ENCODE measurements around the gene SLIT3. TPM values are rescaled to one million over a fixed set of nuclear protein-coding genes. Genes with fewer than 3 reads are reported as not detected.

Gene SLIT3
- total RNA-seq, 1 donor from 2014 or later = 0.66 TPM

GRCh38 chr5:169178274-169178673 lies 122.7 kb downstream of the SLIT3 start:
- intact Hi-C loops (cut with micrococcal nuclease) = no loop called here

GRCh38 chr5:169176709-169177694 lies 123.9 kb downstream of the SLIT3 start:
- intact Hi-C loops (cut with micrococcal nuclease) = no loop called here

GRCh38 chr5:169175733-169176132 lies 125.2 kb downstream of the SLIT3 start:
- intact Hi-C loops (cut with micrococcal nuclease) = no loop called here

GRCh38 chr5:169174923-169175322 lies 126.0 kb downstream of the SLIT3 start:
- intact Hi-C loops (cut with micrococcal nuclease) = no loop called here

GRCh38 chr5:169173372-169173771 lies 127.6 kb downstream of the SLIT3 start:
- intact Hi-C loops (cut with micrococcal nuclease) = no loop called here

GRCh38 chr5:169171515-169171914 lies 129.4 kb downstream of the SLIT3 start:
- intact Hi-C loops (cut with micrococcal nuclease) = no loop called here

- intact Hi-C loops (cut with micrococcal nuclease) = no loop called here
These were observed 131.2 kb downstream of the SLIT3 start for GRCh38 chr5:169169783-169170182.

- intact Hi-C loops (cut with micrococcal nuclease) = no loop called here
These were observed 132.7 kb downstream of the SLIT3 start for GRCh38 chr5:169168280-169168679.

- intact Hi-C loops (cut with micrococcal nuclease) = no loop called here
These were observed 134.9 kb downstream of the SLIT3 start for GRCh38 chr5:169166078-169166477.

- intact Hi-C loops (cut with micrococcal nuclease) = no loop called here
These were observed 135.9 kb downstream of the SLIT3 start for GRCh38 chr5:169165052-169165451.

- intact Hi-C loops (cut with micrococcal nuclease) = no loop called here
These were observed 136.4 kb downstream of the SLIT3 start for GRCh38 chr5:169164481-169164925.

- intact Hi-C loops (cut with micrococcal nuclease) = no loop called here
These were observed 138.5 kb downstream of the SLIT3 start for GRCh38 chr5:169162407-169162806.

GRCh38 chr5:169161022-169161680 lies 139.8 kb downstream of the SLIT3 start:
- intact Hi-C loops (cut with micrococcal nuclease) = no loop called here

GRCh38 chr5:169160405-169160901 lies 140.5 kb downstream of the SLIT3 start:
- intact Hi-C loops (cut with micrococcal nuclease) = no loop called here

GRCh38 chr5:169158764-169159163 lies 142.2 kb downstream of the SLIT3 start:
- intact Hi-C loops (cut with micrococcal nuclease) = no loop called here

GRCh38 chr5:169157064-169157463 lies 143.9 kb downstream of the SLIT3 start:
- intact Hi-C loops (cut with micrococcal nuclease) = no loop called here

- intact Hi-C loops (cut with micrococcal nuclease) = no loop called here
These were observed 146.3 kb downstream of the SLIT3 start for GRCh38 chr5:169154679-169155078.

GRCh38 chr5:169153405-169153804 lies 147.5 kb downstream of the SLIT3 start:
- intact Hi-C loops (cut with micrococcal nuclease) = no loop called here

GRCh38 chr5:169152946-169153345 lies 148.0 kb downstream of the SLIT3 start:
- intact Hi-C loops (cut with micrococcal nuclease) = no loop called here

- intact Hi-C loops (cut with micrococcal nuclease) = no loop called here
These were observed 148.5 kb downstream of the SLIT3 start for GRCh38 chr5:169152453-169152852.

- intact Hi-C loops (cut with micrococcal nuclease) = no loop called here
These were observed 149.7 kb downstream of the SLIT3 start for GRCh38 chr5:169151051-169151805.

Measured in T-helper 2 cell treated with Interferon-gamma antibody and Interleukin-4, amounts not matched to agents 100 ng/mL and 5 ng/mL, for 36 hours (primary cell).